ENCODE data around the gene RASD2.

RASD2 gene

DNA sequence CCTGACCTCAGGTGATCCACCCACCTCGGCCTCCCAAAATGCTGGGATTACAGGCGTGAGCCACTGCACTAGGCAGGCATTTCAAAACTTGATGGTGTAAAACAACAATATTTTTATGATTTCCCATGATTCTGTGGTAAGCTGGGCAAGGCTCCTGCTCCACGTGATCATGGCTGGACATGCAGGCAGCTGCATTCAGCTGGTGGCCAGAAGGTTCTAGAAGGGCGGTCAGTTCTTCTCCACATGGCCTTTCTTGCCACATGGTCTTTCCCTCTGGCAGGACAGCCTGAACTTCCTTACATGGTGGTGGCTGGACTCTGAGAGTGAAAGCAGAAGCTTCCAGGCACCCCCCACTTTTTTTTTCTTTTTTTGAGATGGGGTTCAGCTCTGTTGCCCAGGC, 9.9 kb upstream of the RASD2 start:
- TF ChIP-seq, protein P1, sequence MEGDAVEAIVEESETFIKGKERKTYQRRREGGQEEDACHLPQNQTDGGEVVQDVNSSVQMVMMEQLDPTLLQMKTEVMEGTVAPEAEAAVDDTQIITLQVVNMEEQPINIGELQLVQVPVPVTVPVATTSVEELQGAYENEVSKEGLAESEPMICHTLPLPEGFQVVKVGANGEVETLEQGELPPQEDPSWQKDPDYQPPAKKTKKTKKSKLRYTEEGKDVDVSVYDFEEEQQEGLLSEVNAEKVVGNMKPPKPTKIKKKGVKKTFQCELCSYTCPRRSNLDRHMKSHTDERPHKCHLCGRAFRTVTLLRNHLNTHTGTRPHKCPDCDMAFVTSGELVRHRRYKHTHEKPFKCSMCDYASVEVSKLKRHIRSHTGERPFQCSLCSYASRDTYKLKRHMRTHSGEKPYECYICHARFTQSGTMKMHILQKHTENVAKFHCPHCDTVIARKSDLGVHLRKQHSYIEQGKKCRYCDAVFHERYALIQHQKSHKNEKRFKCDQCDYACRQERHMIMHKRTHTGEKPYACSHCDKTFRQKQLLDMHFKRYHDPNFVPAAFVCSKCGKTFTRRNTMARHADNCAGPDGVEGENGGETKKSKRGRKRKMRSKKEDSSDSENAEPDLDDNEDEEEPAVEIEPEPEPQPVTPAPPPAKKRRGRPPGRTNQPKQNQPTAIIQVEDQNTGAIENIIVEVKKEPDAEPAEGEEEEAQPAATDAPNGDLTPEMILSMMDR (conservative IDR thresholded peaks at IDR 0.05): no peak
- no peak overlapping the region for H3K27ac ChIP-seq

DNA sequence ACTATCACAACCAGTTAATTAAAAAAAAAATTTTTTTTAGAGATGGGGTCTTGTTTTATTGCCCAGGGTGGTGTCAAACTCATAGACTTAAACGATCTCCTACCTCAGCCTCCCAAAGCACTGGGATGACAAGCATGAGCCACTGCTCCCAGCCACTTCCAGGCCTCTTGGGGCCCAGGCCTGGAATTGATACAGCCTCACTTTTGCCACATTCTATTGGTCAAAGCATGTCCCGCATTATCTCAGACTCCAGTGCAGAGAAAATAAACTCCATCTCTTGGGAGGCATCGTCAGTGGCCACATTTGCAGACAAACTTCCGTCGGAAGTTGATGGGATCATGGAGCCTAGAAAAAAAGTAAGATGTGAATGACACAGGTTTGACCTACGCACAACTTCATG, 9.4 kb upstream of the RASD2 start:
- TF ChIP-seq, protein P1 (conservative IDR thresholded peaks at IDR 0.05): no peak
- no peak overlapping the region for H3K27ac ChIP-seq

DNA sequence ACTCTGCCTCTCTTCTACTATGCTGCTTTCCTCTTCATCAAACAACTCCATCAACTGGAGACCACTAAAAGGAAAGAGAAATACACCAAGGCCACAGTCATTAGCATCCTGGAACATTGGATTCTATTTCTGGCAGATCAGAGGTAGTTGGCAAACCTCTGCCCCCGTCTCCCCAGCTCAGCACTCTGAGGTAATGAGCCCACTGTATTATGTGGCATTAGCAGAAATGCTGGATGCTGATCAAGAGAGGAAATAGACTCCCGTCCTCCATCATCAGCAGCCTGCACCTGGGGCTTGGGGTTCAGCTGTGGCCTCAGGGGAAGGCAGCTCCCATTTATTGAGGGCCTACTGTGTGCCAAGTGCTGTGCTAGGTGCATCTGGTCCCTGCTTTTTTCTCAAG, 9.0 kb upstream of the RASD2 start:
- no peak overlapping the region for H3K27ac ChIP-seq
- TF ChIP-seq, protein P1 (conservative IDR thresholded peaks at IDR 0.05): no peak

- H3K27ac ChIP-seq: no peak overlapping the region
- TF ChIP-seq, protein P1 (conservative IDR thresholded peaks at IDR 0.05): no peak
Measured at GRCh38 chr22:35533365-35534029, 7.1 kb upstream of the RASD2 start.

DNA sequence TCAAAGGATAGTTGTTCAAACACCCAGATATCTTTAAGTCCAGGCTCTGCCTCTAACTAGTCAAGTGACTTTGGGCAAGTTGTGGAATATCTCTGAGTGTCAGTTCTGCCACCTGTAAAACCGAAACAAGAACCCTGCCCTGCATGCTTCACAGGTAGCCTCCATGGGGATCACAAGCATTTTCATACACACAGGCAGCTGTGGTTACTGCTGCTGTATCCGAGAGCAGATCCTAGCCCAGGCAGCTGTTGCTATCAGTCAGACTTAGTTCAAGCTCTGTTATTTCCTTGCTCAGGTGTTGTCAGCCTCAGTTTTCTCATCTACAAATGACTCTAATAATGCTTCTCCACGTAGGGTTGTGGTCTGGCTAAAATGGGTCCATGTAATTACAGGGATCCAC, 6.5 kb upstream of the RASD2 start:
- no peak overlapping the region for H3K27ac ChIP-seq
- TF ChIP-seq, protein P1 (conservative IDR thresholded peaks at IDR 0.05): no peak

DNA sequence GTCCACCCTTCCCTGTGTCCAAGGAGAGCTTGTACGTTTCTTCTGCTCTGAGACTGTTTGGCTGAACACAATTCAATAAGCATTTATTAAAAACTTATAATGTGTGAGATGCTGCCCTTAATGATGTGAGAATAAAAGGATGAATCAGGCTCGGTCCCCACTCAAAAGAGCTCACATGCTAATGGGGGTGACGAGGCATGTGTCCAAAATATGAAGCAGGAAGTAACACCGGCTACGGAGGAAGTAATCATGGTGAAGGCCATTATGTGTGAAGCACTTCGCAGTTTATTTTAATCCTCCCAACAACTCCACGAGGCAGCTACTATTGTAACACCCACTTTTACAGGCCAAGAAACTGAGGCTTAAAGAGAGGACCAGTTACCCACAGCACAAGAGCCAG, 3.4 kb upstream of the RASD2 start:
- TF ChIP-seq, protein P1 (conservative IDR thresholded peaks at IDR 0.05): no peak
- no peak overlapping the region for H3K27ac ChIP-seq

GRCh38 chr22:35538801-35539321, 1.8 kb upstream of the RASD2 start:
- H3K27ac ChIP-seq: no peak overlapping the region
- TF ChIP-seq, protein P1 (conservative IDR thresholded peaks at IDR 0.05): peak; percentile 58; the same call in 1 of the 2 replicates

All from VCaP (cell line).